ENCODE data around the gene MTCH2.

- TF ChIP-seq CTCF (IDR thresholded peaks at IDR 0.05), result no peak
- TF ChIP-seq RELA (CRISPR knock-in tag; IDR thresholded peaks at IDR 0.05; ENCODE audit: borderline replicate concordance), result no peak
- TF ChIP-seq EMX1 (CRISPR knock-in tag; IDR thresholded peaks at IDR 0.05), result no peak
- no peak for TF ChIP-seq ZBTB21 (CRISPR knock-in tag; IDR thresholded peaks at IDR 0.05; ENCODE audit: borderline replicate concordance)
- no peak for TF ChIP-seq AR (CRISPR knock-in tag; IDR thresholded peaks at IDR 0.05)
These were observed 3.1 kb upstream of the MTCH2 start for GRCh38 chr11:47645500-47645899.

Measured in WTC11 (cell line).